Neuronal stem cell (in vitro differentiated cells): Measurements from ENCODE around the gene PTX4.

Experiments
- DNase-seq: peaks from one replicate; pipeline ENCODE4 v3.0.0-alpha.2; 2013; ENCODE audit warnings: low spot score
- H2AFZ ChIP-seq: one replicate; pipeline ENCODE4 v1.6.1; 2013; ENCODE audit warnings: mild to moderate bottlenecking, low read length, inconsistent platforms
- H2AK5ac ChIP-seq: 2 replicates; pipeline ENCODE4 v1.6.1; 2013; ENCODE audit warnings: low read depth, mild to moderate bottlenecking, inconsistent platforms, low read length, moderate library complexity, mixed read lengths
- H2BK120ac ChIP-seq: 2 replicates; pipeline ENCODE4 v1.6.1; 2013; ENCODE audit warnings: low read depth, mild to moderate bottlenecking, inconsistent platforms, low read length, moderate library complexity, mixed read lengths
- H2BK12ac ChIP-seq: one replicate; pipeline ENCODE4 v1.6.1; 2013; ENCODE audit warnings: low read length, inconsistent platforms
- H2BK15ac ChIP-seq: 2 replicates; pipeline ENCODE4 v1.6.1; 2013; ENCODE audit warnings: mild to moderate bottlenecking, low read length, inconsistent platforms, mixed read lengths
- H2BK5ac ChIP-seq: one replicate; pipeline ENCODE4 v1.6.1; 2013; ENCODE audit warnings: inconsistent platforms, mild to moderate bottlenecking, low read length, moderate library complexity
- H3K14ac ChIP-seq: one replicate; pipeline ENCODE4 v1.6.1; 2013; ENCODE audit warnings: low read length, inconsistent platforms
- H3K18ac ChIP-seq: 2 replicates; pipeline ENCODE4 v1.6.1; 2013; ENCODE audit warnings: low read length, inconsistent platforms
- H3K23ac ChIP-seq: 2 replicates; pipeline ENCODE4 v1.6.1; 2013; ENCODE audit warnings: low read depth, mild to moderate bottlenecking, mixed read lengths, low read length, inconsistent platforms; ENCODE audit not compliant: poor library complexity
- H3K27ac ChIP-seq: replicated peaks from 3 replicates; pipeline ENCODE4 v1.5.1; 2013; ENCODE audit warnings: low read length, inconsistent platforms
- H3K27me3 ChIP-seq, 3 experiments: 2 replicates each; pipeline ENCODE4 v1.6.1; 2013; ENCODE audit warnings: low read length in 3 of 3, mild to moderate bottlenecking in 2 of 3, inconsistent platforms in 1 of 3, low read depth in 1 of 3, mixed read lengths in 1 of 3, moderate library complexity in 1 of 3; ENCODE audit not compliant: control insufficient read depth in 3 of 3, insufficient read depth in 3 of 3
- H3K36me3 ChIP-seq, 2 donors: replicated peaks in 1 of 2; 2 replicates each; pipeline ENCODE4 v1.6.1; 2013; ENCODE audit warnings: low read length in 2 of 2; ENCODE audit not compliant: control insufficient read depth in 2 of 2, insufficient read depth in 2 of 2
- H3K4ac ChIP-seq: 2 replicates; pipeline ENCODE4 v1.6.1; 2013; ENCODE audit warnings: inconsistent platforms, mild to moderate bottlenecking, low read length, moderate library complexity
- H3K4me1 ChIP-seq, 2 donors: 1 replicate in 1 of 2; 2 replicates in 1 of 2; pipeline ENCODE4 v1.6.1; 2013; ENCODE audit warnings: low read length in 2 of 2, low read depth in 1 of 2; ENCODE audit not compliant: control insufficient read depth in 2 of 2, insufficient read depth in 1 of 2
- H3K4me2 ChIP-seq: one replicate; pipeline ENCODE4 v1.6.1; 2013; ENCODE audit warnings: mild to moderate bottlenecking, low read length, inconsistent platforms; ENCODE audit not compliant: insufficient read depth, poor library complexity, severe bottlenecking
- H3K4me3 ChIP-seq, 2 donors: 2 replicates each; pipeline ENCODE4 v1.5.1; 2013; ENCODE audit warnings: low read length in 2 of 2, mild to moderate bottlenecking in 2 of 2, inconsistent platforms in 1 of 2, moderate library complexity in 1 of 2
- H3K79me1 ChIP-seq: one replicate; pipeline ENCODE4 v1.6.1; 2013; ENCODE audit warnings: low read depth, mild to moderate bottlenecking, inconsistent platforms, low read length, moderate library complexity
- H3K9ac ChIP-seq: one replicate; pipeline ENCODE4 v1.6.1; 2013; ENCODE audit warnings: mild to moderate bottlenecking, low read depth, low read length, inconsistent platforms; ENCODE audit not compliant: poor library complexity
- H3K9me3 ChIP-seq, 2 donors: replicated peaks in 1 of 2; 2 replicates each; pipeline versions ENCODE3 to v1.6.1; 2013; ENCODE audit warnings: low read length in 2 of 2, mild to moderate bottlenecking in 2 of 2, inconsistent platforms in 1 of 2, low read depth in 1 of 2, mixed read lengths in 1 of 2, moderate library complexity in 1 of 2; ENCODE audit not compliant: control insufficient read depth in 2 of 2, insufficient read depth in 1 of 2
- H4K8ac ChIP-seq: one replicate; pipeline ENCODE4 v1.6.1; 2013; ENCODE audit warnings: low read depth, mild to moderate bottlenecking, inconsistent platforms, low read length, moderate library complexity
- H4K91ac ChIP-seq: one replicate; pipeline ENCODE4 v1.6.1; 2013; ENCODE audit warnings: low read length, low read depth, mild to moderate bottlenecking, inconsistent platforms; ENCODE audit not compliant: poor library complexity
- WGBS, 2 donors: extraction: QIAGEN DNeasy Blood & Tissue Kit; methylation state at CpG; one replicate each; pipeline ENCODE4 v1.1.7; 2013; ENCODE audit warnings: missing lambda C conversion rate in 2 of 2, mixed read lengths in 1 of 2; ENCODE audit not compliant: insufficient read length in 2 of 2, insufficient replicate concordance in 1 of 2; ENCODE audit errors: extremely low coverage in 2 of 2; 5-methylcytosine and 5-hydroxymethylcytosine counted together

The PTX4 gene

DNA sequence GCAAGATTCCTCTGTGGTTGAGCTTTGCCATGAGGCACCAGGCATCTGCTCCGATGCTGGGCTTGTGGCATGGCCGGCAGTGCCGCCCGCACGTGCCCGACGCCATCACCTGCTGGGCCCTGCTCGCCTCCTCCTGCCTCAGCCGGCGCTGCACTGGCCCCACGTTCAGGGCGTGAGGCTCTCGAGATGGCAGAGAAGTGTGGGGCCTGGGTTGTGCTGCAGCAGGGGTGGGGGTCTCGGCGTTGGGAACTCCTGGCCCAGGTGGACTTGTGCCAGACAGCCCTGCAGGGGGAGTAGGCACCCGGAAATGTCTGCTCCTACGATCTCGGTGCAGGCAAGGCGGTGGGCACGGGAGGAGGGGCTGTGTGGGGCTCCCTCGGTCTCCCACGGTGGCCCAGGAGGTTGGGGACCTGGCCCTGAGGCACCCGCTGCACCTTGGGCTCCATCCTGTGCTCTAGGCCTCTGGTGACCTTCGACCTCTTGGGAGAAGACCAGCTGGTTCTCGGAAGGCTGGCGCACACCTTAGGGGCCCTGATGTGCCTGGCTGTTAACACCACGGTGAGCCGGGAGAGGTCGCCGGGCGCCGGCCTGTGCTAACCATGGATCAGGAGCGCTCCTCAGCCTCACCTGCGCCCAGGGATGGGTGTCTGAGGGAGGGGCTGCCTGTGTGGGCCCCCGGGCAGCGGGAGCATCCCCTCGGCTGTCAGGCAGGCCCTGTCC, 17.9 kb upstream of the PTX4 start:
- no peak overlapping the region for H4K91ac ChIP-seq
- no peak overlapping the region for H2BK120ac ChIP-seq
- H3K4ac ChIP-seq = no peak overlapping the region
- H2BK5ac ChIP-seq = no peak overlapping the region
- H4K8ac ChIP-seq = no peak overlapping the region
- H3K27ac ChIP-seq = no peak overlapping the region
- no peak overlapping the region for H3K23ac ChIP-seq
- no peak overlapping the region for H3K18ac ChIP-seq
- no peak overlapping the region for H3K9ac ChIP-seq
- H2AK5ac ChIP-seq = no peak overlapping the region
- H3K4me3 ChIP-seq = no peak overlapping the region
- WGBS, 2 donors = no CpG with 5 or more reads among the region's 37 CpGs
- peaks cover 10% of the 10 kb centered on the region for H3K79me1 ChIP-seq
- H3K4me2 ChIP-seq = no peak overlapping the region
- H2BK15ac ChIP-seq = no peak overlapping the region
- no peak overlapping the region for H2BK12ac ChIP-seq
- peaks cover 0 to 5% of the 10 kb centered on the region in 2 donors for H3K9me3 ChIP-seq
- peaks cover 42 to 87% of the 10 kb centered on the region in 2 donors for H3K36me3 ChIP-seq
- no peak overlapping the region for H2AFZ ChIP-seq
- no peaks in the 10 kb centered on the region for H3K27me3 ChIP-seq
- H3K14ac ChIP-seq = no peak overlapping the region
- DNase-seq = no peak
- H3K4me1 ChIP-seq = no peaks in the 10 kb centered on the region

GRCh38 chr16:1505912-1506311, 17.2 kb upstream of the PTX4 start:
- Histone ChIP-seq H2BK5ac (no peak overlapping the region), H2AFZ (no peak overlapping the region), H4K8ac (no peak overlapping the region), H3K18ac (no peak overlapping the region), H3K9me3 (peaks cover 0 to 3% of the 10 kb centered on the region in 2 donors), H3K4me1 (no peaks in the 10 kb centered on the region), H3K9ac (no peak overlapping the region), H3K4me3 (no peak overlapping the region), H3K23ac (no peak overlapping the region), H3K79me1 (peaks cover 10% of the 10 kb centered on the region), H3K14ac (peak overlapping the region; percentile 63), H4K91ac (no peak overlapping the region), H3K27me3 (no peaks in the 10 kb centered on the region), H3K36me3 (peaks cover 43 to 87% of the 10 kb centered on the region in 2 donors), H2AK5ac (no peak overlapping the region), H2BK120ac (no peak overlapping the region), H2BK15ac (no peak overlapping the region), H3K4ac (no peak overlapping the region), H3K27ac (no peak overlapping the region), H2BK12ac (no peak overlapping the region), H3K4me2 (no peak overlapping the region)
- no peak for DNase-seq
- WGBS, 2 donors = no CpG with 5 or more reads among the region's 22 CpGs

DNA sequence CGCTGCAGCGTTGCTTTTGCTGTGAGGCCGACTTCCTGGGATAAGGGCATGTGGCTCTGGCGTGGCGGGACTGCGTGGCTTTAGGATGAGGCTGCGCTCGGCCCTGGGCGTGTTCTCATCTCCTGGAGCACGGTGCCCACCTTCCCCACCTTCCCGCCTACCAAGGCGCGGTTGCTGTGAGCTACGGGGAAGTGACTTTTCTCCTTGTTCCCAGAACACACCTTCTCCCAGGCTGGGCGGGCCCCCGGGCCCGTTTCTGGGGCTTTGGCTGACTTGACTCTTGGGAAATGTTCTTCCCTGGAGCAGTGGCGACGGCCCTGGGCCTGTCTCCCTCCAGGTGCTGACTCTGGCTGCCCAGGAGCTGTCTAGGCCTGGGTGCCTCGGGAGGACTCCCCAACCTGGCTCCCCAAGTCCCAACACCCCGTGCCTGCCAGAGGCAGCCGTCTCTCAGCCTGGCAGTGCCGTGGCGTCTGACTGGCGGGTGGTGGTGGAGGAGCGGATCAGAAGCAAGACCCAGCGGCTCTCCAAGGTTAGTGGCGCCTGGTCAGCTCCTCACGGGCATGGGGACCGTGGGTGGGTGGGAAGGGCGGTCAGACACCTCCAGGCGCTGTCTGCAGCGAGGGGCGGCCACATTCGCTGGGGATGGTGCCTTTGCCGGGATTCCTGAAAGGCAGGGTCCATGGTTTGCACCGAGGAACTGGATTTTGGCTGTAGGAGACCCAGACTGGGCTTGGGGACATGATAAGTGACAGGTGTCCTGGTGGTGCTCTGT, 16.5 kb upstream of the PTX4 start:
- Histone ChIP-seq H2AK5ac (no peak overlapping the region), H3K23ac (no peak overlapping the region), H3K27me3 (no peaks in the 10 kb centered on the region), H4K8ac (no peak overlapping the region), H2AFZ (no peak overlapping the region), H2BK15ac (no peak overlapping the region), H3K14ac (no peak overlapping the region), H3K18ac (no peak overlapping the region), H3K4me3 (peak overlapping the region in 1 of 2 donors; percentile 46), H3K36me3 (peaks cover 39 to 87% of the 10 kb centered on the region in 2 donors), H3K9ac (peak overlapping the region; percentile 21), H2BK12ac (no peak overlapping the region), H2BK120ac (no peak overlapping the region), H3K4me1 (no peaks in the 10 kb centered on the region), H3K79me1 (peaks cover 10% of the 10 kb centered on the region), H4K91ac (no peak overlapping the region), H3K27ac (no peak overlapping the region), H3K4ac (no peak overlapping the region), H2BK5ac (no peak overlapping the region), H3K9me3 (peaks cover 0 to 3% of the 10 kb centered on the region in 2 donors), H3K4me2 (no peak overlapping the region)
- no peak for DNase-seq
- WGBS, 2 donors = no CpG with 5 or more reads among the region's 37 CpGs
